T-helper 2 cell treated with Interferon-gamma antibody and Interleukin-4, amounts not matched to agents 100 ng/mL and 5 ng/mL, for 36 hours (primary cell): ENCODE measurements around the gene SPRED2. TPM values are rescaled to one million over a fixed set of nuclear protein-coding genes. Genes with fewer than 3 reads are reported as not detected.

Experiments
- intact Hi-C: fragments of 100-400 bp; cut with micrococcal nuclease; formaldehyde crosslinking; loops from one replicate; pipeline ENCODE4 v1.15.1; 2023
- total RNA-seq: library from RNA; stranded (reverse); gene quantifications from 2 replicates; pipeline ENCODE4 v1.2.3, GENCODE V29; 2022

Gene SPRED2
- total RNA-seq, 1 donor from 2014 or later: 7.7 TPM

DNA sequence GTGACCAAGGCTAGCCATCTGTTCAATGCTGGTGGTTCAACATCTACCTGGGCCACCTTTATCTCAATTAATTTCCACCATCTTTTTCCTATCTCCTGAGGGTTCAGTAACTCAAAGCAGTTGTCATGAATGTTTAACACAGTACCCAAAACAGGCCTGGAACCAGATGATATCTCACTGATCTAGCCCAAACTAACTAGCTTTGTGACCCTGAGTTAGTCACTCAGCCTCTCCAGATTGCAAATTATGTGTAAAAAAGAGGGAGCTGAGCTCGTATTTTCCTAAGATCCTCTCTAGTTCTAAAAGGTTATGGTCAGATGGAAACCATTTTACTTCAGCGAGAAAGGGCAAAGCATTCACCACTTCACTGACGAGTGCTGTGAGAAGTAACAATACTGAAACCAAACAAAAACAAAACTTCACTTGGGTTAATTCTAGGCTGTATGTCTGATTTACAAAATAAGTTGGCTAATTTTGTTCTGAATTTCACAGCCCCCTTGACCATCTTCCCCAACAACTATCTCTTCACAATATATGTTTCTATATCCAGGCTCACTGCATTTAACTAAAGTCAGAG lies 14.8 kb downstream of the SPRED2 start:
- intact Hi-C loops: no loop called here

DNA sequence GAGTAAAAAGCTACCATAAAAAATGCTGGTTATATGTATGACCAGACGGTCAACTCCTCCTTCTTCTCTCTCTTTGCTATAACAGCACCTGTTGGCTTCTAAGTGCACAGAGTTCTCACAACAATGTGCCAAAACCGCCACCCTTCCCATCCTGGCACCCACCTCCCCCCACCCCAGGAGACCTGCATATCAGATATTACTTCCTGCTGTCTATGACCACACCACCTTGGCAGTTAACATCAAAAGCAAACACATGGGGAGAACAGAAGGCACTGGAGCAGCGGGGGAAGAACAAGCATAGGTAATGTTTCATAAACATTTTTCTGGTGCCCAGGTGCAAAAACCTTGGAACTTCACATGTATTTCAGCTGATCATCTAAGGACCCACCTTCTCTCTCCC lies 15.5 kb downstream of the SPRED2 start:
- intact Hi-C loops: no loop called here

GRCh38 chr2:65416321-65416720 lies 16.1 kb downstream of the SPRED2 start:
- intact Hi-C loops: no loop called here

DNA sequence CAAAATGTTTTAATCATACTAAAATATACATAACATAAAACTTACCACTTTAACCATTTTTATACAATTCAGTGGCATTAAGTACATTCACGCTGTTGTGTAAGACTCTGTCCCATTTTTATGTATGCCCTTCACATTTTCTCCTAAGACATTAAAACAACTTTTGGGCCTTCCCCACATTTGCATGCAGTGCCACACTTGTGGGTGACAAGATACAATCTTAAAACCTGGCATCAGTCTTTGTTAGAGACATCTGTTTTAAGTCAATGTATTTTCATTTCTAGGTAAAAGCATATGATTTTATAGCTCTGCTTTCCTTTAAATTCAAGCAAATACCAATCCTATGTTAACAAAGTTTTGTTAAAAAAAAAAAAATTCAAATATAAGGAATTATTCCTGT lies 17.3 kb downstream of the SPRED2 start:
- intact Hi-C loops: no loop called here

GRCh38 chr2:65413610-65414009 lies 18.8 kb downstream of the SPRED2 start:
- intact Hi-C loops: no loop called here

- intact Hi-C loops: no loop called here
Observed at GRCh38 chr2:65413106-65413505, 19.3 kb downstream of the SPRED2 start.

- intact Hi-C loops: no loop called here
Observed at GRCh38 chr2:65411056-65411795, 21.2 kb downstream of the SPRED2 start.

DNA sequence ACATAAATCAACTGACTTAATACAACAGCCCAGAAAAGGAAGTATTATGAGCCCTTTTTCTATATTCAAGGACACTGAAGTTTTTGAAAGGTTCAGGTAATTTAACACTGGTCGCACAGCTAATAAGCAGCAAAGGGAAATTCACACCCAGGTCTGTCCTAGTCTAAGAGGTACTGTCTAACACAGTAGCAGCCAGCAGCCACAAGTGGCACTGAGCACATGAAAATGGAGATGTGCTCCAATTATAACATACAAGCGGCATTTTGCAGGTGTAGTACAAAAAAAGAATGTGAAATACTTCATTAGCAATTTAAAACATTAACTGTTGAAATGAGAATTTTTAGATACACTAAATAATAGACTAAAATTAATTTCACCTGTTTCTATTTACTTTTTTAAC lies 23.4 kb downstream of the SPRED2 start:
- intact Hi-C loops: no loop called here

DNA sequence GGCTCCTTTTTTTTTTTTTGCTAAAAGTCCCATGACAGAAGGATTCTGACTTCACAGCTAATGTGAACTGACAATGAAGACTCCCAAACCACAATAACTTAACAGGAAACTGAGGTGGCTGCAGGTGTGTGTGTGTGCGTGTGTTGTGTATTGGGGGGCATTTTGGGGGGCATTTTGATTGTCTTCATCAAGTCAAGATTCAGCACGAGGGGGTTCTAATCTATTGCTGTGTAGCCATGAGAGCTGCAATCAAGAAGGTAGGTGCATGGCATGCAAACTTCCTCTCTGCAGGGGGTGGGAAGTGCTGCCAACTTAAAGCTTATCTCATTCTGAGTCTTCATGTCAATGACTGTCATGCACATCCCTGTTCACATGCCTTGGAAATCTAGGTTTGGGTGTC lies 25.2 kb downstream of the SPRED2 start:
- intact Hi-C loops: no loop called here

GRCh38 chr2:65404988-65405697 lies 27.3 kb downstream of the SPRED2 start:
- intact Hi-C loops: no loop called here

GRCh38 chr2:65403529-65403915 lies 28.9 kb downstream of the SPRED2 start:
- intact Hi-C loops: no loop called here

DNA sequence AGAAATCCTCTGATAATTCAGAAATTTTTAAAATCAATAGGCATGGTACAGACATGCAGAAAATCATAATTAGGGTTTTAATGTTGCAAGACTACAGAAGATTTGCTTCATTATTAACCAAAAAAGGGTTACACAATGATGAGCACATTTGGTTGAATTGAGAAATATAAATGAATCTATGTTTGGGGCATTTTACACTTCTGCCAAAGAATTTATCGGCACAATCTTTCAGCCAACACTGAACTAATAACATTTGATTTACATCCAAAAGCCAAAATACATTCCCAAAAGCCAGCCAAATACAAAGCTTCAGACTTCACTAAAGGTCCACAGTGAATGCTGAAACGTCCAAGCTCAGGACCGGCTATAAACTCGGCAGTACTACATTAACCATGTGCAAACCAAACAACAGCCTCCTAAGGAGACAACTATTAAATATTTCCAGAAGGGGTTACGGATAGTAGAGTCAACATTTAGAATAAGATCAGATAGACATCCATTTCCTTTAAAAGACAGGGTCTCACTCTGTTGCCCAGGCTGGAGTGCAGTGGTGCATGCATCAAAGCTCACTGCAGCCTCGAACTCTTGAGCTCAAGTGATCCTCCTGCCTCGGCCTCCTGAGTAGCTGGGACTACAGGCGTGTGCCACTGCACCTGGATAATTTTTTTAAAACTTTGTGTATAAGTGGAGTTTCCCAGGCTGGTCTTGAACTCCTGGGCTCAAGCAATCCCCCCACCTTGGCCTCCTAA lies 29.4 kb downstream of the SPRED2 start:
- intact Hi-C loops: no loop called here

GRCh38 chr2:65402323-65402722 lies 30.1 kb downstream of the SPRED2 start:
- intact Hi-C loops: no loop called here

DNA sequence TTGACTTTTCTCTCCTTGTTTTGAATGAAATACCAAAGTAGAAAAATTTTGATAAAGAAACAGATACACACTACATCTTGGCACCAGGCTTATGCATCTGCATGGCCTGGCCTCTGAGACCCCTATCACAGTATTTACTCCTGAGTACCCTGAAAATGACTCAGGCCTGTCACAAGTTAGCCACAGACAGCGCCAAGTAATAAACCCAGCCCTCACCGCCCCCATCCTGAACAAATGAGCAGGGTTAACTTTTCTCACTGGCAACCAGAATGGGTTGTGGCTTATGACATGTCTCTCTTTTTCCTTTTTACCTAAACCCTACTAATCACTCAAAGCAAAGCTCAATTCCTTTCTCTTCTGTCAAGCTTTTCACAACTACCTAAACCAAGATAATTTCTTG lies 35.3 kb downstream of the SPRED2 start:
- intact Hi-C loops: no loop called here

DNA sequence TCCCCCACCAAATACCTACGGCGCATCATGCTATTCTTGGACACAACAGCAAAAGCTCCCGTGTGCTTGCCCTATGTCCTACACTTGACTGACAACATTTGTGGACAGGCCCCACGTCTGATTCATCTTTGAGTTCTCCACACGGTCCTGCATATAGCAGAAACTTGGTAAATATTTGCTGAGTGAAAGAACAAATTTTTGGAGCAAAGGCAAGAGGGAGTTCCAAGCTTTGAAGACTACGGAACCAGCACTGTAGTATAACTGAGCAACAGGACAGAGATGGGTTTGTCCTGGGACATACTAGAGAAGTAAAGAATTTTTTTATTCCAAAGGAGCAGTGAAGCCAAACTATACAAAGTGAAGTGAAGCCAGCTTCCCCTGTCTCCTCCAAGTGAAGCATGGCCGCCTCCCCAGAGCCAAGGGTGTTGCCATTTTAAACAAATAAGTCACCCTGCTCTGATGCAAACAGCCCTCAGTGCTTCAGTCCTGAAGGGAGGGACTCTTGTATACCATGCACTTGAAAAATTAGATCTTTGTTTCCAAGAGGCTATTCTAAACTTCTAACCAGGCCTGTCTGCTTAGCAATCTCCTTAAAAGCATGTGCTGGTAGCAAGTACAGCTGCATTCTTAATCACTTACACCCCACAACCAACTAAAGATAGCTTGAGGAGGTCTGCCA lies 35.9 kb downstream of the SPRED2 start:
- intact Hi-C loops: no loop called here

GRCh38 chr2:65395621-65396347 lies 36.6 kb downstream of the SPRED2 start:
- intact Hi-C loops: no loop called here

- intact Hi-C loops: no loop called here
Observed at GRCh38 chr2:65393743-65394422, 38.5 kb downstream of the SPRED2 start.

GRCh38 chr2:65393046-65393445 lies 39.4 kb downstream of the SPRED2 start:
- intact Hi-C loops: no loop called here

DNA sequence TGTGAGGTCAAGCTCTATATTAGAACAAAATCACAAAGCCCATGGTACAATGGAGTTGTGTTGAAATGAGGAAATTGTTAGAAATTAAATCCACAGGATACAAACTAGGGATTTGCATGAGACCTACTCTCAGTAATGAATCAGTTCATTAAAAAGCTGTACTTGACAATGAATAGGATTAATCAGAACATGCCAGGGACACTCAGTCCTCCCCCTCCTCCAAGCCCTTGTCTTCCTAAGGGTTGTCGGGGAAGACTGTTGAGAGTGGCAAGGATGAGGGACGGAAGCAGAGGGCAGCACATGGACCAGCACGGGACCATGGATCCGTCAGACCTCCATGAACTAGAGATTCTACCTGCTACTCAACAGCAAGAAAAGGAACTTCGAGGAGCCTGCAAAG lies 39.8 kb downstream of the SPRED2 start:
- intact Hi-C loops: no loop called here

- intact Hi-C loops: no loop called here
Observed at GRCh38 chr2:65390134-65390533, 42.3 kb downstream of the SPRED2 start.
